ENCODE data around the gene DIP2B. TPM values are rescaled to one million over a fixed set of nuclear protein-coding genes. Genes with fewer than 3 reads are reported as not detected.

Gene DIP2B
- total RNA-seq, 1 experiment from 2014 or later, result 20.0 TPM

- Mint-ChIP-seq H3K27ac (no peak overlapping the region), H3K9me3 (no peaks in the 10 kb centered on the region), H3K36me3 (ENCODE audit: insufficient read depth in 1 of 3, low read depth in 3 of 3) (no peaks in the 10 kb centered on the region; a peak in 1 of 7 replicates), H3K27me3 (ENCODE audit: low read depth) (no peaks in the 10 kb centered on the region), H3K4me3 (no peak overlapping the region), H3K4me1 (peaks cover 10 to 12% of the 10 kb centered on the region in 2 experiments)
- Histone ChIP-seq H4K8ac (replicated peaks; ENCODE audit: insufficient read length, low read depth, low read length) (no peak overlapping the region), H3K14ac (ENCODE audit: insufficient read depth, low read length) (no peak overlapping the region), H2AFZ (ENCODE audit: low read length) (no peak overlapping the region), H2BK120ac (ENCODE audit: low read depth, low read length, poor library complexity, severe bottlenecking) (no peak overlapping the region), H3K27me3 (ENCODE audit: insufficient read depth, low read length) (no peaks in the 10 kb centered on the region), H3K4me1 (ENCODE audit: insufficient read depth, low read length) (peaks cover 8% of the 10 kb centered on the region; the same call in 1 of the 2 replicates), H3K9ac (ENCODE audit: extremely low read depth, insufficient read length, low read length) (no peak overlapping the region), H3T11ph (ENCODE audit: low read length) (no peak overlapping the region), H3K4ac (ENCODE audit: low read depth, low read length) (no peak overlapping the region), H4K5ac (ENCODE audit: insufficient read length, low read depth, low read length) (no peak overlapping the region), H3K56ac (ENCODE audit: insufficient read length, low read depth, low read length) (no peak overlapping the region), H4K20me1 (ENCODE audit: control insufficient read depth, insufficient read depth, insufficient read length) (no peaks in the 10 kb centered on the region), H2AK5ac (ENCODE audit: insufficient read length, low read length) (no peak overlapping the region), H3K79me2 (ENCODE audit: insufficient read depth, low read length) (peaks cover 4% of the 10 kb centered on the region; the same call in 1 of the 2 replicates), H2BK15ac (ENCODE audit: low read depth, low read length) (no peak overlapping the region), H3K79me1 (ENCODE audit: insufficient read depth, low read depth, low read length, poor library complexity, severe bottlenecking) (peaks cover 3% of the 10 kb centered on the region), H3K23ac (ENCODE audit: insufficient read length, low read depth, low read length) (no peak overlapping the region), H3K18ac (ENCODE audit: insufficient read length, low read depth, low read length) (no peak overlapping the region), H2BK12ac (ENCODE audit: insufficient read length, low read depth, low read length) (no peak overlapping the region), H3K4me2 (ENCODE audit: insufficient read depth, insufficient read length, low read length) (no peak overlapping the region), H2BK20ac (ENCODE audit: low read depth, low read length, poor library complexity, severe bottlenecking) (no peak overlapping the region), H4K91ac (ENCODE audit: insufficient read length, low read depth, low read length) (no peak overlapping the region), H2BK5ac (ENCODE audit: insufficient read length, low read length) (no peak overlapping the region), H3K9me3 (ENCODE audit: control insufficient read depth, low read depth, low read length) (no peaks in the 10 kb centered on the region), H3K23me2 (ENCODE audit: insufficient read length, low read depth, low read length, poor library complexity, severe bottlenecking) (no peaks in the 10 kb centered on the region), H3K27ac (ENCODE audit: insufficient read length, low read depth, low read length) (no peak overlapping the region)
- no CpG with 5 or more reads among the region's 1 CpG for WGBS (ENCODE audit: extremely low coverage, insufficient read length, low lambda C conversion rate)
- DNase-seq, result no peak
- no peak for TF ChIP-seq CTCF (conservative IDR thresholded peaks at IDR 0.05)
These were observed 105.4 kb downstream of the DIP2B start for GRCh38 chr12:50610171-50610570.

Measured in H9 (cell line).